Measurements from ENCODE around the gene ADRA1B.

DNA sequence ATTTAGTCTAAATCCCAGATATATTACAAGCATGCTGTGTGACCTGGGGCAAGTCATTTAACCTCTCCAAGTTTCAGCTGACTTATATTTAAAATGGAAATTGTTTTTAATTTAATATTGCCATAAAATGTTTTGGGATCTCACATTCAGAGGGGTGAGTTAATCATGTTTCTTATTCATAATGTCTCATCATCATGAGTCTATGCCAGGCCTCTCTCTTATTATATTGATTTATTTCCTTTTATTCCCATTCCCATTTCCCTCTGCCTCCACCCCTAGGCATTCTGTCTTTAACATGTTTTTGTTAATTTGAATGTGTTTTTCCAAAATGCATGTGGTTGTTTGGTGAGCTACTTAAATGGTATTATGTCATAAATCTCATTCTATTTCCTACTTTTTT, 53.7 kb downstream of the ADRA1B start:
- TF ChIP-seq MTA2 (IDR thresholded peaks at IDR 0.05; ENCODE audit: low read depth) (no peak), ETV6 (conservative IDR thresholded peaks at IDR 0.05 in 1 of 2, IDR thresholded peaks at IDR 0.05 in 1 of 2; ENCODE audit: borderline replicate concordance in 1 of 2, low read depth in 1 of 2) (no peak), POLR2A (IDR thresholded peaks at IDR 0.05; ENCODE audit: low read depth, low read length) (no peak)
